ENCODE data around the gene MPRIP.

DNA sequence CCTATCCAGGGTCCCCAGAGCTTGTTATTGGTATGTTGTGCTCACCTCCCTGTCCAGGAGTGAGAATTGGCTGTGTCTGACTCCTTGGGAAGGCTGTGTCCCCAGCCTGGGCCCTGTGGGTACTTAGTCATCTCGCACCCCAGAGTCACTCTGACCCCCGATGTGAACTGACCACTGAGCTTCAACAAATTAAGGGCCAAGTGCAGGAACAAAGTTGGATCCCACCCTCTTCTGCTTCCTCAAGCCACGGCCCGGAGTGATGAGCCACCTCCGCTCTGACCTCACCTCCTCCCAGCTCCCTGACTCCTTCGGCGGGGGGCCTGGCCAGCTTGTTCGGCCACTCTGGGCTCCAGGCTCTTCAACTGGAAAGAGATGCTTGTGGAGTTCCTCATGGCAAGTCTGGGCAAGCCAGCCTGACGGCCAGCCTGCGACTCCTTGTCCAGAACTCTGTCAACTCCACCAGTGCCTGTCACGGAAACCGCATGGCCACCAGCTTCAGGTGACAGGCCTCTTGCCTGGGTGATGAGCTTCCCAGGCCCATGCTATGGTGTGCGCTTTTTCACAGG is 22.3 kb upstream of the MPRIP start:
- TF ChIP-seq EZH2phosphoT487 (IDR thresholded peaks at IDR 0.05; ENCODE audit: low read depth, severe bottlenecking, unreplicated experiment) = no peak
- TF ChIP-seq, protein P1, sequence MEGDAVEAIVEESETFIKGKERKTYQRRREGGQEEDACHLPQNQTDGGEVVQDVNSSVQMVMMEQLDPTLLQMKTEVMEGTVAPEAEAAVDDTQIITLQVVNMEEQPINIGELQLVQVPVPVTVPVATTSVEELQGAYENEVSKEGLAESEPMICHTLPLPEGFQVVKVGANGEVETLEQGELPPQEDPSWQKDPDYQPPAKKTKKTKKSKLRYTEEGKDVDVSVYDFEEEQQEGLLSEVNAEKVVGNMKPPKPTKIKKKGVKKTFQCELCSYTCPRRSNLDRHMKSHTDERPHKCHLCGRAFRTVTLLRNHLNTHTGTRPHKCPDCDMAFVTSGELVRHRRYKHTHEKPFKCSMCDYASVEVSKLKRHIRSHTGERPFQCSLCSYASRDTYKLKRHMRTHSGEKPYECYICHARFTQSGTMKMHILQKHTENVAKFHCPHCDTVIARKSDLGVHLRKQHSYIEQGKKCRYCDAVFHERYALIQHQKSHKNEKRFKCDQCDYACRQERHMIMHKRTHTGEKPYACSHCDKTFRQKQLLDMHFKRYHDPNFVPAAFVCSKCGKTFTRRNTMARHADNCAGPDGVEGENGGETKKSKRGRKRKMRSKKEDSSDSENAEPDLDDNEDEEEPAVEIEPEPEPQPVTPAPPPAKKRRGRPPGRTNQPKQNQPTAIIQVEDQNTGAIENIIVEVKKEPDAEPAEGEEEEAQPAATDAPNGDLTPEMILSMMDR (IDR thresholded peaks at IDR 0.05; ENCODE audit: poor library complexity) = no peak
- no peak for TF ChIP-seq EZH2 (IDR thresholded peaks at IDR 0.05; ENCODE audit: borderline replicate concordance)
